Stomach smooth muscle (tissue), 2 donors: Measurements from ENCODE around the gene SLC39A11.
"Not testable (repeated sequence)": the region's sequence is repeated elsewhere in the genome, so short reads cannot be mapped to it uniquely, and the experiment has no call there.

ENCODE experiments used
- H3K27ac ChIP-seq: one replicate; pipeline ENCODE4 v1.7.0; 2013; ENCODE audit warnings: mild to moderate bottlenecking, low read length, inconsistent platforms
- H3K27me3 ChIP-seq, 2 donors: one replicate each; pipeline ENCODE4 v1.7.0; 2013; ENCODE audit warnings: low read length in 2 of 2; ENCODE audit not compliant: insufficient read depth in 2 of 2, control insufficient read depth in 1 of 2
- H3K36me3 ChIP-seq, 2 donors: one replicate each; pipeline ENCODE4 v1.7.0; 2013; ENCODE audit warnings: low read length in 2 of 2; ENCODE audit not compliant: control insufficient read depth in 2 of 2, insufficient read depth in 2 of 2
- H3K4me1 ChIP-seq: one replicate; pipeline ENCODE4 v1.7.0; 2013; ENCODE audit warnings: low read length; ENCODE audit not compliant: control insufficient read depth, insufficient read depth
- H3K4me3 ChIP-seq, 2 donors: one replicate each; pipeline ENCODE4 v1.7.0; 2013; ENCODE audit warnings: low read length in 2 of 2
- H3K9ac ChIP-seq, 2 donors: one replicate each; pipeline ENCODE4 v1.7.0; 2013; ENCODE audit warnings: low read length in 2 of 2, mild to moderate bottlenecking in 1 of 2
- H3K9me3 ChIP-seq, 2 donors: one replicate each; pipeline ENCODE4 v1.7.0; 2013; ENCODE audit warnings: low read length in 2 of 2; ENCODE audit not compliant: control insufficient read depth in 2 of 2
- donor health status: healthy.
- donor health status: Pancreatic carcinoma.

The SLC39A11 gene

DNA sequence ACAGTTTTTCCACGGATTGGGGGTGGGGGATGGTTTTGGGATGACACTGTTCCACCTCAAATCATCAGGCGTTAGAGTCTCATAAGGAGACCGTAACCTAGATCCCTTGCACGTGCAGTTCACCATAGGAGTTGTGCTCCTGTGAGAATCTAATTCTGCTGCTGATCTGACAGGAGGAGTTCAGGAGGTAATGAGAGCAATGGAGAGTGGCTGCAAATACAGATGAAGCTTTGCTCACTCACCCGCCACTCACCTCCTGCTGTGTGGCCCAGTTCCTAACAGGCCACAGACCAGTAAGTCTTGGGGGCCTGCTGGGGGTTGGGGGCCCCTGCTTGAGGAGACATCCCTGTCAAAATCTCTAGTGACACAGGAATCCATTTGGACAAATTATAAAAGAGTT, 29.8 kb downstream of the SLC39A11 start:
- Histone ChIP-seq H3K27me3 (no peaks in the 10 kb centered on the region), H3K9ac (no peak overlapping the region), H3K9me3 (no peaks in the 10 kb centered on the region), H3K36me3 (no peaks in the 10 kb centered on the region), H3K27ac (no peak overlapping the region), H3K4me1 (no peaks in the 10 kb centered on the region), H3K4me3 (no peak overlapping the region)

DNA sequence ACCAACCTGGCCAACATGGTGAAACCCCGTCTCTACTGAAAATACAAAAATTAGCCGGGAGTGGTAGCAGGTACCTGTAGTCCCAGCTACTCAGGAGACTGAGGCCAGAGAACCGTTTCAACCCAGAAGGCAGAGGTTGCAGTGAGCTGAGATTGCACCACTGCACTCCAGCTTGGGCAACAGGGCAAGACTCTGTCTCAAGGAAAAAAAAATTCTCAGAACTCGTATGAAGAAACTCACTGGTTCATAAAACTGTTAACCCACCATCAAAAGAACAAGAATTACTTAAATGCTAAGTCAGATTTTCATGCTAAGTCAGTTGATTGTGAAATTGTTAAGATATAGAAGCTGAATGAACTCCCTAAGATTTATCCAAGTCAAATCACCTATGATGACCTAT, 31.3 kb downstream of the SLC39A11 start:
- Histone ChIP-seq H3K27ac (no peak overlapping the region), H3K9me3 (no peaks in the 10 kb centered on the region), H3K4me3 (no peak overlapping the region), H3K36me3 (no peaks in the 10 kb centered on the region), H3K9ac (no peak overlapping the region), H3K4me1 (no peaks in the 10 kb centered on the region), H3K27me3 (no peaks in the 10 kb centered on the region)

GRCh38 chr17:73060721-73061120, 31.8 kb downstream of the SLC39A11 start:
- H3K27ac ChIP-seq = no peak overlapping the region
- H3K4me3 ChIP-seq = no peak overlapping the region
- H3K36me3 ChIP-seq = no peaks in the 10 kb centered on the region
- H3K27me3 ChIP-seq = no peaks in the 10 kb centered on the region
- no peaks in the 10 kb centered on the region for H3K9me3 ChIP-seq
- no peak overlapping the region for H3K9ac ChIP-seq
- H3K4me1 ChIP-seq = no peaks in the 10 kb centered on the region

GRCh38 chr17:73059713-73060112, 32.8 kb downstream of the SLC39A11 start:
- H3K27ac ChIP-seq, H3K4me3 ChIP-seq, H3K4me1 ChIP-seq, H3K36me3 ChIP-seq, H3K9me3 ChIP-seq, H3K9ac ChIP-seq, H3K27me3 ChIP-seq: not testable (repeated sequence)

- H3K4me3 ChIP-seq = no peak overlapping the region
- no peaks in the 10 kb centered on the region for H3K4me1 ChIP-seq
- no peak overlapping the region for H3K9ac ChIP-seq
- no peaks in the 10 kb centered on the region for H3K27me3 ChIP-seq
- no peak overlapping the region for H3K27ac ChIP-seq
- H3K36me3 ChIP-seq = no peaks in the 10 kb centered on the region
- no peaks in the 10 kb centered on the region for H3K9me3 ChIP-seq
These were observed 34.5 kb downstream of the SLC39A11 start for GRCh38 chr17:73058022-73058421.

DNA sequence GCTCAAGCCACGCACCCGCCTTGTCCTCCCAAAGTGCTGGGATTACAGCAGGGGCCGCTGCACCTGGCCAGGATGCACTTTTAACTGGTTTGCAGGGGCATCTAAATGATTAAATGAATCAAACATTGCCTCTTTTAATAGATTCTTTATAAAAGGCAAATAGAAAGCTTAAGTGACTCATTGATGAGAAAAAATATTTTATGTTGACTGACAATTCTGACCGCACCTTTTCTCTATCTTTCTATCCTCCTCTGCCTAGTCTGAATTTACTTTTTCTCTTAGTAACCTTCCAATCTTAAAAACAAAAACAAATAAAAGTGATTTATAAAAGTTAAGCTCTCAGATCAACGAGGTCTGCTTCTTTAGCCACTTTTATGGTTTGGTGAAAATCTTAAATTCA, 35.3 kb downstream of the SLC39A11 start:
- no peak overlapping the region for H3K9ac ChIP-seq
- H3K27me3 ChIP-seq = no peaks in the 10 kb centered on the region
- H3K36me3 ChIP-seq = no peaks in the 10 kb centered on the region
- no peak overlapping the region for H3K4me3 ChIP-seq
- no peaks in the 10 kb centered on the region for H3K9me3 ChIP-seq
- no peak overlapping the region for H3K27ac ChIP-seq
- H3K4me1 ChIP-seq = no peaks in the 10 kb centered on the region

- no peak overlapping the region for H3K9ac ChIP-seq
- no peaks in the 10 kb centered on the region for H3K4me1 ChIP-seq
- no peak overlapping the region for H3K4me3 ChIP-seq
- H3K36me3 ChIP-seq = no peaks in the 10 kb centered on the region
- H3K27me3 ChIP-seq = no peaks in the 10 kb centered on the region
- H3K27ac ChIP-seq = no peak overlapping the region
- H3K9me3 ChIP-seq = no peaks in the 10 kb centered on the region
These were observed 39.6 kb downstream of the SLC39A11 start for GRCh38 chr17:73052923-73053322.

DNA sequence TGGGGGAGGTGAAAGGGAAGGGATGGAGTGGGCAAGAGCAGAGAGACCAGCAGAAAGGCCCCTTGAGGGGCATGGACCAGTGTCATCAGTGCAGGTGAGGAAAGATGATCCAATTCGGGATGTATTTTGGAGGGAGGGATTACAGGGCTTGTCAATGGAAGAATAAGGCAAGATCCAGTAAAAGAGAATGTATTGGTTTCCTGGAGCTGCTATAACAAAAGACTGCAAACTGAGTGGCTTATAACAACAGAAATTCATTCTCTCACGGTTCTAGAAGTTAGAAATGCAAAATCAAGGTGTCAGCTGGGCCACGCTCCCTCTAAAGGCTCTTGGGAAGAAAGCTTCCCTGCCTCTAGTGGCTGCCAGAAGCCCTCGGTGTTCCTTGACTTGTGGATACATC, 41.7 kb downstream of the SLC39A11 start:
- H3K9me3 ChIP-seq = no peaks in the 10 kb centered on the region
- H3K27me3 ChIP-seq = no peaks in the 10 kb centered on the region
- no peak overlapping the region for H3K9ac ChIP-seq
- H3K4me1 ChIP-seq = no peaks in the 10 kb centered on the region
- no peaks in the 10 kb centered on the region for H3K36me3 ChIP-seq
- no peak overlapping the region for H3K4me3 ChIP-seq
- no peak overlapping the region for H3K27ac ChIP-seq

GRCh38 chr17:73048170-73048569, 44.3 kb downstream of the SLC39A11 start:
- no peaks in the 10 kb centered on the region for H3K27me3 ChIP-seq
- H3K36me3 ChIP-seq = no peaks in the 10 kb centered on the region
- H3K9ac ChIP-seq = no peak overlapping the region
- no peak overlapping the region for H3K27ac ChIP-seq
- H3K4me3 ChIP-seq = no peak overlapping the region
- H3K4me1 ChIP-seq = peaks cover 5% of the 10 kb centered on the region
- no peaks in the 10 kb centered on the region for H3K9me3 ChIP-seq

DNA sequence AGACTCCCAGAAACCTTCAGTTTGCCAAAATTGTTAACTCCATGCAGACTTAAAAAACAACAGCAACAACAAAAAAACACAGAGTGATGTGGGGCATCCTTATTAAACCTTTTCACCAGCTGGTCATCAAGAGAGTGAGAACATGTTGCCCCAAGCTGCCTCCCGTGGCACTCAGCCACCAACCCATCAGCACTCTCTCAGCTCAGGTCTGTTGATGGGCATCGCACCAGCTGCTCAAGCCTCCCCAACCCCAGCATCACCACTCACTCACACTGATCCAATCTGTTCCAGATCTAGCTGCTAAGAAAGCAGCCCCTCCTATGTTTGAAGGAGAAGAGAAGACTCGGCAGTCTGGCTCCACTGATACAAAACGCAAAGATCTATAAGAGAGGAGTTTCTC, 46.8 kb downstream of the SLC39A11 start:
- H3K9me3 ChIP-seq = peaks cover 0 to 4% of the 10 kb centered on the region in 2 donors
- H3K4me3 ChIP-seq = no peak overlapping the region
- H3K9ac ChIP-seq = no peak overlapping the region
- H3K27ac ChIP-seq = no peak overlapping the region
- no peaks in the 10 kb centered on the region for H3K36me3 ChIP-seq
- no peaks in the 10 kb centered on the region for H3K27me3 ChIP-seq
- H3K4me1 ChIP-seq = peaks cover 5% of the 10 kb centered on the region

GRCh38 chr17:73043686-73044581, 48.6 kb downstream of the SLC39A11 start:
- H3K9me3 ChIP-seq = peaks cover 0 to 4% of the 10 kb centered on the region in 2 donors
- no peaks in the 10 kb centered on the region for H3K27me3 ChIP-seq
- no peak overlapping the region for H3K27ac ChIP-seq
- peaks cover 5% of the 10 kb centered on the region for H3K4me1 ChIP-seq
- peak overlapping the region in 1 of 2 donors; percentile 35 for H3K4me3 ChIP-seq
- no peaks in the 10 kb centered on the region for H3K36me3 ChIP-seq
- no peak overlapping the region for H3K9ac ChIP-seq
